GM18505 (cell line): ENCODE data around the gene ORC4.
A peak's percentile ranks its signal among the peaks of the same experiment; 100 is the strongest.

Experiments
- ATAC-seq: cut with Tn5 transposase; IDR thresholded peaks from one replicate; pipeline ENCODE4 v1.9.1; 2021; ENCODE audit not compliant: unreplicated experiment
- POLR2A ChIP-seq: IDR thresholded peaks from 4 replicates; pipeline ENCODE4 v1.6.1; 2011; ENCODE audit warnings: borderline replicate concordance; ENCODE audit not compliant: insufficient read depth, insufficient read length; ENCODE audit errors: extremely low read depth

Gene ORC4

GRCh38 chr2:148020111-148021058 is at the start of gene ORC4:
Gene ORC4, minus strand, starts transcription at chr2:148020737. Its CDS starts 44,779 bp downstream, at chr2:147975958.
- peak; percentile 80 for TF ChIP-seq POLR2A
- peak; percentile 77 for ATAC-seq

- TF ChIP-seq POLR2A: no peak
- ATAC-seq: no peak
Measured at GRCh38 chr2:148067801-148068200, 47.3 kb upstream of the ORC4 start.

- no peak for ATAC-seq
- no peak for TF ChIP-seq POLR2A
Measured at GRCh38 chr2:148065936-148066335, 45.4 kb upstream of the ORC4 start.

GRCh38 chr2:148063633-148064032 is 43.1 kb upstream of the ORC4 start:
- no peak for ATAC-seq
- TF ChIP-seq POLR2A: no peak

DNA sequence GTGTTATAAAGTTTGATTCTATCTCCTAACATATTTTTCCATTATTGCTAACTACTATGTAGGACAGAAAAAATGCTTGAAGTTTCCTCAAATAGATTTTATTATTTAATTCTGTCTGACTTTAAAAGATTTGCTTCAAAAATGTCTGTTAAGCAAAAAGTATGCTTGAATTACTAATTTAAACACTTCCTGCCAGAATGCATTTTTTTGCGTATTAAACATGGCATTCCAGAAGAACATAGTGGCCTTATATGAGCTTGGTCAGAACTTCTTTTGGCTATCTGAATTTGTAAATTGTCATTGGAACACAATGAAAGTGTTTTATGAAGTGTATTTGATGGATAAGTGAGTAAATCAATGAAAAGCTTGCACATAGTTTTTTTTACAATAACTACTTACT is 38.1 kb upstream of the ORC4 start:
- no peak for ATAC-seq
- no peak for TF ChIP-seq POLR2A

- ATAC-seq: no peak
- no peak for TF ChIP-seq POLR2A
Measured at GRCh38 chr2:148052687-148053086, 32.1 kb upstream of the ORC4 start.

DNA sequence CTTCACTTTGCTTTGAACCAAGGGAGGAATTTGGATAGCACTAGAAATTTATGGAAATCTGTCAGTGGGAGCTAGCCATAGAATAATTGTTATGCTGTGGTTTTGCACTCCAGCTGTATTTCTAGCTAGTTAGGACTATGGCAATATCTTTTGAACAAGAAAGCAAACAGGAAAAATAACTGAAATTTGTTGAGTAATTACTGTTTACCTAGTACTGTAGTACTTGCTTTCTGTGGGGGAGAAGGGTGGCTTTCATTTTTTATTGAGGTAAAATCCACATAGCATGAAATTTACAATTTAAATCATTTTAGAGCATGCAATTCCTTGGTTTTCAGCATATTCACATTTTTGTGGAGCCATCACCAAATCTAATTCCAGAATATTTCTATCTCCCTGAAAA is 28.7 kb upstream of the ORC4 start:
- no peak for ATAC-seq
- TF ChIP-seq POLR2A: no peak

GRCh38 chr2:148048475-148049221 is 28.1 kb upstream of the ORC4 start:
- TF ChIP-seq POLR2A: no peak
- peak; percentile 74 for ATAC-seq

- TF ChIP-seq POLR2A: no peak
- no peak for ATAC-seq
Measured at GRCh38 chr2:148046802-148047201, 26.3 kb upstream of the ORC4 start.

- no peak for ATAC-seq
- TF ChIP-seq POLR2A: no peak
Measured at GRCh38 chr2:148044322-148044721, 23.8 kb upstream of the ORC4 start.

GRCh38 chr2:148042219-148042618 is 21.7 kb upstream of the ORC4 start:
- ATAC-seq: peak; percentile 95
- no peak for TF ChIP-seq POLR2A

- no peak for TF ChIP-seq POLR2A
- ATAC-seq: no peak
Measured at GRCh38 chr2:148039783-148040182, 19.2 kb upstream of the ORC4 start.

DNA sequence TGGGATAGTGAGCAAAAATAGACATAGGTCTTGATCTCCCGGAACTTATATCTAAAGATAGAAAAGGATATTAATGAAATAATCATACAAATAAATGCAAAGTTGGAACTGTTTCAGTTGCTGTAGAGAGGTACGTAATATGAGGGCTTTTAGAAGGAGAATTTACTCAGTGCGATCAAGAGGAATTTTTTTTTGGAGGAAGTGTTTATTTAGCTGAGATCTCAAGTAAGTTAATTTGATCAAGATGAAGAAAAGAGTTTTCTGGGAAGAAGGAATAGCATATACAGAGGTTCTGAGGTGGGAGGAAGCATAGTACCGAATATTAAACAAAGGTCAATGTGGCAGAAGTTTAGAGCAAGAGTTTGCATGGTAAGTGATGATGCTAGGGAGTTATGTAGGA is 11.7 kb upstream of the ORC4 start:
- no peak for ATAC-seq
- no peak for TF ChIP-seq POLR2A

DNA sequence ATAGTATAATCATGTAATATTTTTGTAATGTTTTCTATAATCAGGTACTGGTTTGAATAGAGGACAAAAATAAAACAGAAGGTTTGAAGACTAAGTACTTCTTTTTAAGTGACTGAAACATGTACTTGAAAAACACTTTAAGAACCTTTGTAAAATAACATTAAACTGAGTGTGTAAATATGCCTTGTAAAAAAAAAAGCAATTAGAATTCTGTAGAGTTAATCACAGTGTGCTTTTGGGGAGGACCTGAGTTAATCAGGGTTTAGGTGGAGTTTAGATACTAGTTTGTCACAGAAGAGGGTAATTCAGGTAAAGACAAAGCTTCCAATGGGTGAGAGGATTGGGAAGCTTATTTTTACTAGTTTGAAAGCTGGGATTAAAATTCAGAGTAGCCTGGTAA is 10.6 kb upstream of the ORC4 start:
- ATAC-seq: no peak
- no peak for TF ChIP-seq POLR2A
